ENCODE results near the gene TP73.
"Not testable (repeated sequence)": the region's sequence is repeated elsewhere in the genome, so short reads cannot be mapped to it uniquely, and the experiment has no call there.

Gene TP73

GRCh38 chr1:3618531-3618880 lies 33.8 kb upstream of the TP73 start:
- DNase-seq (ENCODE audit: insufficient read length, low spot score): no peak
- FAIRE-seq: no peak

- FAIRE-seq (no peak), DNase-seq (ENCODE audit: insufficient read length, low spot score) (peak; percentile 81)
These were observed 33.2 kb upstream of the TP73 start for GRCh38 chr1:3618881-3619671.

- no peak for DNase-seq (ENCODE audit: insufficient read length, low spot score)
- no peak for FAIRE-seq
These were observed 31.6 kb upstream of the TP73 start for GRCh38 chr1:3620708-3621107.

GRCh38 chr1:3621151-3621671 lies 31.1 kb upstream of the TP73 start:
- peak; percentile 66 for FAIRE-seq
- not testable (repeated sequence) for DNase-seq (ENCODE audit: insufficient read length, low spot score)

- not testable (repeated sequence) for FAIRE-seq; DNase-seq (ENCODE audit: insufficient read length, low spot score)
These were observed 30.2 kb upstream of the TP73 start for GRCh38 chr1:3622102-3622501.

- FAIRE-seq (no peak), DNase-seq (ENCODE audit: insufficient read length, low spot score) (no peak)
These were observed 28.7 kb upstream of the TP73 start for GRCh38 chr1:3623441-3624199.

- DNase-seq (ENCODE audit: insufficient read length, low spot score) (peak; percentile 100), FAIRE-seq (peak; percentile 91)
These were observed 27.8 kb upstream of the TP73 start, which contains the start of gene TPRG1L for GRCh38 chr1:3624200-3625136. TSS of gene TPRG1L (plus strand) at chr1:3625015. CDS start at chr1:3625073, 58 bp downstream.

- FAIRE-seq: no peak
- DNase-seq (ENCODE audit: insufficient read length, low spot score): no peak
These were observed 27.0 kb upstream of the TP73 start for GRCh38 chr1:3625151-3625907.

GRCh38 chr1:3626025-3626424 lies 26.3 kb upstream of the TP73 start:
- DNase-seq (ENCODE audit: insufficient read length, low spot score) (no peak), FAIRE-seq (no peak)

- FAIRE-seq: no peak
These were observed 24.6 kb upstream of the TP73 start for GRCh38 chr1:3627515-3628253.

GRCh38 chr1:3628445-3628844 lies 23.9 kb upstream of the TP73 start:
- FAIRE-seq: no peak
- no peak for DNase-seq (ENCODE audit: insufficient read length, low spot score)

More at GRCh38 chr1:3627515-3628253, 24.6 kb upstream of the TP73 start:
- DNase-seq (ENCODE audit: insufficient read length, low spot score): no peak

GRCh38 chr1:3629561-3630160 lies 22.7 kb upstream of the TP73 start:
- DNase-seq (ENCODE audit: insufficient read length, low spot score) (no peak), FAIRE-seq (no peak)

- FAIRE-seq (no peak), DNase-seq (ENCODE audit: insufficient read length, low spot score) (no peak)
These were observed 22.1 kb upstream of the TP73 start for GRCh38 chr1:3630161-3630611.

GRCh38 chr1:3630914-3631313 lies 21.4 kb upstream of the TP73 start:
- FAIRE-seq (no peak), DNase-seq (ENCODE audit: insufficient read length, low spot score) (no peak)

- no peak for DNase-seq (ENCODE audit: insufficient read length, low spot score)
- no peak for FAIRE-seq
These were observed 20.7 kb upstream of the TP73 start for GRCh38 chr1:3631320-3632260.

- no peak for FAIRE-seq
- DNase-seq (ENCODE audit: insufficient read length, low spot score): no peak
These were observed 20.0 kb upstream of the TP73 start for GRCh38 chr1:3632298-3632697.

GRCh38 chr1:3632716-3633343 lies 19.5 kb upstream of the TP73 start:
- no peak for FAIRE-seq
- DNase-seq (ENCODE audit: insufficient read length, low spot score): no peak

Data from GM19239 (cell line).